Tibial artery (tissue), 4 donors: ENCODE measurements around the gene COX5B.

Experiments used
- DNase-seq, 2 donors: peaks; one replicate each; pipeline ENCODE4 v3.0.0-alpha.2; 2019
- H3K27ac ChIP-seq, 2 donors: fragments of 200-600 bp; sonication (generic) in 1 of 2; 1 replicate in 1 of 2; 2 replicates in 1 of 2; pipeline ENCODE4 v1.5.1; 2018 to 2019; ENCODE audit warnings: mild to moderate bottlenecking in 1 of 2
- H3K27me3 ChIP-seq, 2 donors: fragments of 200-600 bp; sonication (generic) in 1 of 2; one replicate each; pipeline versions ENCODE4 v1.5.1 to v1.6.0; 2016 to 2019
- H3K36me3 ChIP-seq, 3 donors: fragments of 200-600 bp; sonication (generic) in 2 of 3; one replicate each; pipeline ENCODE4 v1.5.1; 2016 to 2019; ENCODE audit warnings: mild to moderate bottlenecking in 2 of 3
- H3K4me1 ChIP-seq, 4 donors: fragments of 200-600 bp; sonication (generic) in 2 of 4; 1 replicate in 3 of 4; 2 replicates in 1 of 4; pipeline ENCODE4 v1.5.1; 2016 to 2019
- H3K4me3 ChIP-seq, 2 donors: fragments of 200-600 bp; sonication (generic) in 1 of 2; 1 replicate in 1 of 2; 2 replicates in 1 of 2; pipeline ENCODE4 v1.5.1; 2018 to 2019; ENCODE audit warnings: mild to moderate bottlenecking in 2 of 2
- H3K9me3 ChIP-seq, 3 donors: fragments of 200-600 bp; sonication (generic) in 1 of 3; one replicate each; pipeline ENCODE4 v1.5.1; 2016 to 2019
- CTCF ChIP-seq, 2 experiments: fragments of 200-600 bp in 1 of 2; fragments of 450-650 bp in 1 of 2; IDR thresholded peaks; one replicate each; pipeline ENCODE4 v1.5.1; 2017 to 2019; ENCODE audit warnings: antibody characterized with exemption in 2 of 2, mild to moderate bottlenecking in 1 of 2, moderate library complexity in 1 of 2
- intact Hi-C: fragments of 100-400 bp; cut with DNase I; formaldehyde crosslinking; loops from one replicate; pipeline ENCODE4 v1.15.0; 2023; ENCODE audit warnings: low total_unique reads

Gene COX5B

GRCh38 chr2:97653473-97653872 lies 7.6 kb downstream of the COX5B start:
- Histone ChIP-seq H3K36me3 (peaks cover 42 to 74% (median 59%) of the 10 kb centered on the region in 3 donors), H3K4me3 (no peak overlapping the region), H3K9me3 (peaks cover 0 to 6% (median 0%) of the 10 kb centered on the region in 3 donors), H3K27ac (no peak overlapping the region), H3K27me3 (no peaks in the 10 kb centered on the region), H3K4me1 (no peaks in the 10 kb centered on the region)
- no peak for TF ChIP-seq CTCF (IDR thresholded peaks at IDR 0.05)
- intact Hi-C loops = no loop called here
- DNase-seq = no peak

GRCh38 chr2:97653874-97654273 lies 8.0 kb downstream of the COX5B start:
- no peak for TF ChIP-seq CTCF (IDR thresholded peaks at IDR 0.05)
- no peak overlapping the region for H3K27ac ChIP-seq
- H3K4me3 ChIP-seq = no peak overlapping the region
- intact Hi-C loops = no loop called here
- H3K4me1 ChIP-seq = no peaks in the 10 kb centered on the region
- DNase-seq = no peak
- H3K27me3 ChIP-seq = no peaks in the 10 kb centered on the region
- H3K36me3 ChIP-seq = peaks cover 42 to 74% (median 59%) of the 10 kb centered on the region in 3 donors
- peaks cover 0 to 6% (median 0%) of the 10 kb centered on the region in 3 donors for H3K9me3 ChIP-seq

GRCh38 chr2:97654309-97654708 lies 8.4 kb downstream of the COX5B start:
- no peaks in the 10 kb centered on the region for H3K4me1 ChIP-seq
- H3K27ac ChIP-seq = no peak overlapping the region
- DNase-seq = no peak
- H3K36me3 ChIP-seq = peaks cover 40 to 74% (median 59%) of the 10 kb centered on the region in 3 donors
- TF ChIP-seq CTCF (IDR thresholded peaks at IDR 0.05) = no peak
- H3K4me3 ChIP-seq = no peak overlapping the region
- H3K27me3 ChIP-seq = no peaks in the 10 kb centered on the region
- H3K9me3 ChIP-seq = peaks cover 0 to 6% (median 0%) of the 10 kb centered on the region in 3 donors
- intact Hi-C loops = no loop called here

- Histone ChIP-seq H3K4me3 (no peak overlapping the region), H3K36me3 (peaks cover 38 to 74% (median 55%) of the 10 kb centered on the region in 3 donors), H3K9me3 (peaks cover 0 to 6% (median 0%) of the 10 kb centered on the region in 3 donors), H3K4me1 (no peaks in the 10 kb centered on the region), H3K27ac (no peak overlapping the region), H3K27me3 (no peaks in the 10 kb centered on the region)
- no peak for DNase-seq
- TF ChIP-seq CTCF (IDR thresholded peaks at IDR 0.05) = no peak
- intact Hi-C loops = no loop called here
These were observed 8.9 kb downstream of the COX5B start for GRCh38 chr2:97654791-97655190.

- Histone ChIP-seq H3K4me1 (peaks cover 0 to 12% (median 8%) of the 10 kb centered on the region in 4 donors), H3K4me3 (no peak overlapping the region), H3K9me3 (peaks cover 0 to 6% (median 0%) of the 10 kb centered on the region in 3 donors), H3K27ac (no peak overlapping the region), H3K27me3 (no peaks in the 10 kb centered on the region), H3K36me3 (peaks cover 38 to 70% (median 55%) of the 10 kb centered on the region in 3 donors)
- DNase-seq = no peak
- no peak for TF ChIP-seq CTCF (IDR thresholded peaks at IDR 0.05)
- intact Hi-C loops = no loop called here
These were observed 10.4 kb downstream of the COX5B start for GRCh38 chr2:97656129-97656755.
